Kidney glomerular epithelial cell (primary cell): ENCODE data around the gene POLG.
A peak's percentile ranks its signal among the peaks of the same experiment; 100 is the strongest.

ENCODE experiments used
- DNase-seq: peaks from one replicate; lab custom pipeline; 2025; lab: John Stamatoyannopoulos, UW

Gene POLG

DNA sequence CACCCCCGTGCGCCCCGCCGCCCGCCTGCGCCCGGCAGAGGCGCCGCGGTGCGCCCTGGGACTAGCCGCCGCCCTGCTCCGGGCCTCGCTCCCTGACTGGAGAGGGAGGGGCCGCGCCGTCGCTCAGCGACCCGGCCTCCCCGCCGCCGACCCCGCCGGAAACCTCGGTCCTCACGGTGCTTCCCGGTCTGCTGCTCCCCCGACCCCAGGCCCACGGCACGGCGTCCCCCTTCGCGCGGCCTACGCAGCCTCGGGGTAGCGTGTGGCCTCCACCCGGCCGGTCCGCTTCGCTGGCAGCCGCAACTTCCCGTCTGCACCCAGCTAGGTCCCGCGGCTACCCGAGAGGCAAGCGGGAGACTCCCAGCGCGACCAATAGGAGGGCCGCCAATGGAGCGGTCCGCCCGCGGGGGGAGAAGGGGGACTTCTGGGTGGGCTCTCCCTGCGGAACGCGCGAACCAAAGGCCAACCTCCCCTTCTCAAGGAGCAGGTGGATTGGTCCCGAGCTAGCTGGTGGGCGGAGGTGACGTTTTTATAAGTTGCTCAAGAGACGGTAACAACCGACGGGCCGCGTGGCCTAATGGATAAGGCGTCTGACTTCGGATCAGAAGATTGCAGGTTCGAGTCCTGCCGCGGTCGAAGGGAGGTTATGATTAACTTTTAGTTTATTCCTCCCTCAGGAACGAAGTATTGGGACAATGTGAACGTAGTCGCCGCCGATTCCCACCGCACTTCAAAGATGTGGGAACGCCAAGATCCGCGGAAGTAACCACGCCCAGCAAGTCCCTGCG, at the start of gene POLG:
Gene POLG, minus strand, starts transcription at position 315 of the 788 bp plus-strand sequence. CDS start 1,070 bp downstream, outside the sequence.
- peak; percentile 96 for DNase-seq

GRCh38 chr15:89384176-89384604, 49.6 kb upstream of the POLG start:
- no peak for DNase-seq

DNA sequence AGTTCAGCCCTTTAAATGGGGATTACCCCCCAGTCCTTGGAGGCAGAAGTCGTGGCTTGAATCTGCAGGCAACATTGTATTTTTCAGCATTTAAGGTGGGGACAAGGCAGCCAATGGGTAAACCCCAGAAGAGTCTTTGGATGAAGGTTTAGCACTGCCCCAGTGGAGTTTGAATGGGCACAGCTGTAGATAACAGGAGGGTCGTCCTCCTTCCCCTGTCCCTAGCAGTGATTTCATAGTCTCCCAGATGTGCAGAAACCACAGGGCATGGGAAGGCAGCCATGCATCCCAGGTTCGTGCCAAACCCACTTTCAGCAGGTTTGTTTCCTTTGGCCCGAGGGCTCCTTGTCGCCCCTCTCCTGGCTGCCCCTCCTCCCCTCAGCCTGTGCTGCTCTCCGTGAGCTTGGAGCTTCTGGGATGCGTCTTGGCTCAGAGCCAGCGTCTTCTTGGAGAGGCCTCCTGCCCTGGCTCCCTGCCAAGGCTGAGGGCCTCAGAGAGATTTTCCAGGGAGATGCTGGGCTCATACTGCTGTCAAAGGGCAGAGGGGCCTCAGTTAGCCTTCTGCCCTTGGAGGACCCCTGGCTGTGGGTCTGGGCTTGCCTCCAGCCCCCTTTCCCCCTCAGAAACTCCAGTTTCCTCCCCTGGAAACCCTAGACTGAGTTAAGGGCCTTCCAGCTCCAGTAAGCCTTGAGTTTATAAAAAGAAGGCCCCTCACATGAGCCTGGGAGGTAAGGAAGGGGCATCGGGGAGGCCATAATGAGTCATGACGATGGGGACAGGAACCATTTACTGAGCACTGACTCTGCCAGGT, 48.9 kb upstream of the POLG start:
- DNase-seq: peak; percentile 43

- DNase-seq: no peak
Observed at GRCh38 chr15:89381888-89382686, 47.5 kb upstream of the POLG start.

DNA sequence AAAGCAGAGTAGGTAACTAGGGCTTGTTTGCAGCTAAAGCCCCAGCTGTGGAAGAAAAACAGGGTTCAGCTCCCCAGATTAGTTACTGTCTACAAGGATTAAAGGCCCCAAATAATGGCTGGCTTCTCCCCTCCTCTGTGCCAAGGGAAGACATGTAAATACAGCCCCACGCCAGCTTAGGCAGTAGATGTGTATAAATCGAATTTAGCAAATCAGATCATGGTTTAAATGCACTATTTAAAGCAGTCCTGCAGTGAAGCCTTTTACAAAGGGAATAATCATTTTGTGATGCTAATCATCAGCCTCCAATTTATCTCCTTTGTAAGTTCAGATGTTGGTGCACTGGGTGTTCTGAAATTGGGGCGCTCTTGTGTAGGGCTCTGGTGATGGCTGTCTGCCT, 46.7 kb upstream of the POLG start:
- DNase-seq: no peak

GRCh38 chr15:89379818-89380217, 45.2 kb upstream of the POLG start:
- no peak for DNase-seq

DNA sequence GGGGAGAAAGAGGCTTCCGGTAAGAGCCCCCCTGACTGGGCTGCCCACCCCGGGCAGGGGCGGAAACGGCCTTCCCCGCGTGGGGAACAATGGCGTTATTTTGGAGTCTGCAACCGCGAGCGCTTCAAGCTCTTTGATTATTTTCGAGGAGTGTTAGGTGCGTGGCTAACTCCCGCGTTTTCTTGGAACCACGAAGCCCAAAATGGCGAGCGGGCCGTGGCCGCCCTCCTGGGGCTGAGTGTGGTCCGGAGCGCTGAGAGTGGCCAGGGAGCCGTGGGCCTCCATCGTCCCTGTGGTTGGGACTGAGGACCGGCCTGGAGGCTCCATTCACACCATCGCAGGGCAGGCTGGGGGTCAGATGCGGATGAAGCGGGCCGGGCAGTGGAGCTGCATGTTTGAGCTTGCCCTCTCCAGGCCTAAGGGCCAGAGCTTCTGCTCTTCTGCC, 44.6 kb upstream of the POLG start:
- DNase-seq: no peak

DNA sequence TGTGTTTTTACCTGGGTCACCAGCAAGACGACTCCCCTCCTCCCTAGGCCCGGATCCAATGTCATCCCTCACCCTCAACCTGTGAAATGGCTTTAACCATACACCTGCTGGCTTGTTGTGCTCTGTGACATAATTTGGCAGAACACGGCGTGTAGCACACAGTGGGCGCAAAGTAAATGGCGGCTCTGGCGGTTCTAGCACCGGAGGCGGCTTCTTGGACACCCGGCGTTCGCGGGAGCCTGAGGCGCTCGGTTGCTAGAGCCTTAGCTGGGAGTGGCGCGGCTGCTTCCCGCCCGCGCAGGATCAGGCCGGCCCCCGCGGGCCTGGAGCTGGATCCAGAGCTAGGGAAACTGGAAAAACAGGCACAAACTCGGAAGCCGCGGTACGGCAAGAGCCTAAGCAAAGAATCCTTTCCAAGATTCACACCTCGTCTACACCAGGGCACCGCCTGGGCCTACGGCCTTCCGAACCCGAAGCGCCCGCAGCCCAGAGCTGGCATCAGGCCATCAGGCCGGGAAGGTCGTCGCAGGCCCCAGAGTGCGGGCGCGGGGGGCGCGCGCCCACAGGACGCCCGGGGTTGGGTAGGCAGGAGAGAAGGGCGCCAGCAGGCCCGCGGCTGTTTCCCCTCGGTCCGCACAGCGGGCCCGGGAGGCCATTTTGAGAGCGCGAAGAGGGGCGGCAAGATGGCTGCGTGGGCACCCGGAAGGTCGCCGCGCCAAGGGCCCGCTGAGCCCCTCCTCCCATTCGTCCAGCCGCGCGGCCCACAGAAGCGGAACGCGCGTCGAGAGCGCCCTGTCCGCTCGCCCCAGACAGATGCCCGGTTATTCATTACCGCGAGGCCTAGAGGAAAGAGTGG, 43.9 kb upstream of the POLG start:
- no peak for DNase-seq

DNA sequence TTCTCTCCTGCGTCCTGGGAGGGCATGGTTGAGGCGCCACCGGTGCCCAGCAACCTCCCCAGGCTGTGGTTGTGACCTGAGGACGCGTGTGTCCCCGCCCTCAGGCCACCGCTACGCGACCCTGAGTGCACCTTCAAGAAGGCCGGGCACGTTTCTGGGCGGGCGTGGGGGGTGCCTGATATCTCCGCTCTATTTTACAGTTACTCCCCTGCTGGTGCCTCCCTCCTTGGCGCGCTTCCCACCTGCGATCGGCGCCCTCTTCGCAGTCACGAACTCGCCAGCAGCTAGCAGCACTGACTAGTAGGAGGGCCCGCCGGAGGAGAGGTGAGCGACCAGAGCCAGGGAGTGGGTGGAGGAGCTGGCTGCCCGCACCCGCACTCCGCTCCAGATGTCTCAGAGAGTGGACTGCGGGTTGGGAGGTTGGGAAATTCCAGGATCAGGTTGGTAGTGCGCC, 43.2 kb upstream of the POLG start:
- no peak for DNase-seq

DNA sequence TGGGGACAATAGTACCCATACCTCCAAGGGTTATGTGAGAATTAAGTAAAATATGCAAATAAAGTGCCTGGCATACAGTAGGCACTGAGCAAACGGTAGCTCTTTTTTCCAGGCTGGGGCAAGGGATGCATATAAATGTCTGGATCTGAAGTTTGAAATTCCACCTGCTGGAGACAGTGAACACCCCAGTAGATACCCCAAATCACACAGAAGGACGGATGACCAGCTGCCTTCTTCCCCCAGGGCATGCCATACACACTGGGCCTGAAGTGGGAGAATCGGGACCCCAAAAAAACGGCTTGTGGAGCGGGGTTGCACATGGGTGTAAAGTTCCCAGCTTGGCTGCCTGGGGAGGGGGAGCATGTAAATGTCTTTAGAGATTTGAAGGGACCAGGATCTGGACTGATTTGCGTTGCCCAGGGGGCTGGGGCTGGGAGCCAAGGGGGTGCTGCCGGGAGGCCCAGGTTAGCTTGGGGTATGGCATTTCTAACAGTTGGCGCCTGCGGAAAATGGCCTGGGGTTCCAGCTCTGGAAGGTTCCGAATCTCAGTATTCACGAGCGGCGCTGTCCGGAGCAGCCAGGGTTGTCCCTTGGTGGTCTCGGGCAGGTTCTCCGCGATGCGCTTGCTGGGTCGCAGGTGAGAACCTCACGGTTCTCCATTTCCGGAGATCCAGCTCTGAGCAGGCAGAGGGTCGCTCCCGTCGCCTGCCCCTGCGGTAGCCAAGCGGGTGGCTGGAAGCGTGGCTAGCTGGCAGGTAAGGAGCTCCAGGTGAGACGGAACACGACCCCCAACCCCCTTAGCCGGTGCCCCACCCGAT, 42.6 kb upstream of the POLG start:
- no peak for DNase-seq

- no peak for DNase-seq
Observed at GRCh38 chr15:89376388-89376787, 41.8 kb upstream of the POLG start.

- DNase-seq: no peak
Observed at GRCh38 chr15:89375093-89376005, 40.7 kb upstream of the POLG start.

GRCh38 chr15:89374086-89374981, 39.7 kb upstream of the POLG start:
- DNase-seq: no peak

GRCh38 chr15:89372069-89372935, 37.7 kb upstream of the POLG start:
- DNase-seq: no peak

- no peak for DNase-seq
Observed at GRCh38 chr15:89371228-89372044, 36.8 kb upstream of the POLG start.

DNA sequence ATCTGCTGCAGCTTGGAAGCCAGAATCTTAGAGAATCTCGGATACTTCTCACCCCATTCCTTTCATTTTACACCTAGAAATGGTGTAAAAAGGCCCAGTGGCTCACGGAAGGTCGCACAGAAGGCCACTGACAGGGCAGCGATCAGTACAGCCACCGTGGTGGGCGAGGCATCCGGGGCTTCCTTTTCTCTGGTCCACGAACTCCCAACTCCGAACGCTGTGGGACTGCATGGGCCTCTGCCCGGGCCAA, 36.3 kb upstream of the POLG start:
- no peak for DNase-seq
